IMR-90 (cell line): Measurements from ENCODE around the gene ZFAND2A. TPM values are rescaled to one million over a fixed set of nuclear protein-coding genes. Genes with fewer than 3 reads are reported as not detected.

Experiments used
- ATAC-seq: fragments of 200-7000 bp; cut with Tn5 transposase; 2 replicates; pipeline ENCODE4 v1.9.1; 2020; ENCODE audit warnings: low read depth, mild to moderate bottlenecking, moderate library complexity
- BruUV-seq: library from RNA; stranded (reverse); fragments of 400-500 nt; replicated peaks from 2 replicates; lab custom pipeline; 2021; lab: Mats Ljungman, UMichigan
- CTCF ChIA-PET: fragments of 300-600 bp; formaldehyde crosslinking; extraction: SDS; loops from one replicate; lab custom pipeline; 2021; ENCODE audit warnings: antibody characterized with exemption; lab: Yijun Ruan, JAX
- POLR2A ChIA-PET: fragments of 300-600 bp; sonication (Branson Sonifier 250); formaldehyde crosslinking; loops from one replicate; lab custom pipeline; 2022; ENCODE audit warnings: antibody characterized with exemption; ENCODE audit not compliant: unreplicated experiment; lab: Charles Lee
- DNase-seq: peaks from one replicate; pipeline ENCODE4 v3.0.0; 2013
- H2AFZ ChIP-seq: replicated peaks from 2 replicates; pipeline ENCODE3; 2013; ENCODE audit warnings: low read length, mild to moderate bottlenecking; ENCODE audit not compliant: poor library complexity
- H2AK5ac ChIP-seq: 2 replicates; pipeline ENCODE4 v1.6.1; 2013; ENCODE audit warnings: low read depth, low read length, inconsistent platforms
- H2AK9ac ChIP-seq: replicated peaks from 2 replicates; pipeline ENCODE3; 2013; ENCODE audit warnings: mild to moderate bottlenecking, low read depth, low read length, moderate library complexity; ENCODE audit not compliant: poor library complexity
- H2BK120ac ChIP-seq: 2 replicates; pipeline ENCODE4 v1.6.1; 2013; ENCODE audit warnings: low read depth, low read length, inconsistent platforms
- H2BK15ac ChIP-seq: 3 replicates; pipeline ENCODE4 v1.6.1; 2013; ENCODE audit warnings: low read depth, low read length, inconsistent platforms
- H2BK20ac ChIP-seq: 2 replicates; pipeline ENCODE4 v1.6.1; 2013; ENCODE audit warnings: low read depth, mild to moderate bottlenecking, inconsistent platforms, low read length, moderate library complexity
- H2BK5ac ChIP-seq: 2 replicates; pipeline ENCODE4 v1.6.1; 2013; ENCODE audit warnings: mild to moderate bottlenecking, low read depth, low read length, inconsistent platforms; ENCODE audit not compliant: poor library complexity, severe bottlenecking
- H3K14ac ChIP-seq: replicated peaks from 2 replicates; pipeline ENCODE4 v1.6.1; 2013; ENCODE audit warnings: low read depth, low read length, inconsistent platforms
- H3K18ac ChIP-seq: 2 replicates; pipeline ENCODE4 v1.6.1; 2013; ENCODE audit warnings: low read depth, low read length, control low read depth
- H3K23ac ChIP-seq: 2 replicates; pipeline ENCODE4 v1.6.1; 2013; ENCODE audit warnings: low read depth, low read length, inconsistent platforms
- H3K27ac ChIP-seq: 2 replicates; pipeline ENCODE4 v1.5.1; 2013; ENCODE audit warnings: mild to moderate bottlenecking, control low read depth, low read length; ENCODE audit not compliant: insufficient read depth
- H3K27me3 ChIP-seq: 2 replicates; pipeline ENCODE4 v1.6.1; 2013; ENCODE audit warnings: low read length; ENCODE audit not compliant: control insufficient read depth, insufficient read depth
- H3K36me3 ChIP-seq: 2 replicates; pipeline ENCODE4 v1.6.1; 2013; ENCODE audit warnings: low read length, mixed read lengths; ENCODE audit not compliant: control insufficient read depth, insufficient read depth
- H3K4ac ChIP-seq: 2 replicates; pipeline ENCODE4 v1.6.1; 2013; ENCODE audit warnings: low read depth, low read length, inconsistent platforms
- H3K4me1 ChIP-seq: 2 replicates; pipeline ENCODE4 v1.6.1; 2013; ENCODE audit warnings: low read length, mixed read lengths; ENCODE audit not compliant: control insufficient read depth, insufficient read depth
- H3K4me2 ChIP-seq: 2 replicates; pipeline ENCODE4 v1.6.1; 2013; ENCODE audit warnings: low read depth, mild to moderate bottlenecking, control low read depth, low read length, moderate library complexity
- H3K4me3 ChIP-seq: 2 replicates; pipeline ENCODE4 v1.5.1; 2013; ENCODE audit warnings: low read depth, mild to moderate bottlenecking, control low read depth, low read length, moderate library complexity; ENCODE audit not compliant: insufficient read depth
- H3K56ac ChIP-seq: 2 replicates; pipeline ENCODE4 v1.6.1; 2013; ENCODE audit warnings: low read length, inconsistent platforms; ENCODE audit not compliant: insufficient read depth; ENCODE audit errors: extremely low read depth
- H3K79me1 ChIP-seq, 2 experiments: 2 replicates each; pipeline ENCODE4 v1.6.1; 2013; ENCODE audit warnings: low read length in 2 of 2, inconsistent platforms in 1 of 2, low read depth in 1 of 2
- H3K9ac ChIP-seq: 2 replicates; pipeline ENCODE4 v1.6.1; 2013; ENCODE audit warnings: low read depth, low read length, control low read depth
- H3K9me1 ChIP-seq: 2 replicates; pipeline ENCODE4 v1.6.1; 2013; ENCODE audit warnings: low read length, inconsistent platforms; ENCODE audit not compliant: insufficient read depth
- H3K9me3 ChIP-seq: 2 replicates; pipeline ENCODE4 v1.6.1; 2013; ENCODE audit warnings: low read length; ENCODE audit not compliant: control insufficient read depth, insufficient read depth
- H4K20me1 ChIP-seq: 2 replicates; pipeline ENCODE4 v1.6.1; 2013; ENCODE audit warnings: low read length, inconsistent platforms; ENCODE audit not compliant: insufficient read depth
- H4K5ac ChIP-seq: 2 replicates; pipeline ENCODE4 v1.6.1; 2013; ENCODE audit warnings: mild to moderate bottlenecking, low read depth, low read length, control low read depth
- H4K8ac ChIP-seq, 2 experiments: 2 replicates each; pipeline ENCODE4 v1.6.1; 2013; ENCODE audit warnings: low read depth in 2 of 2, low read length in 2 of 2, control low read depth in 1 of 2, inconsistent platforms in 1 of 2
- H4K91ac ChIP-seq: 2 replicates; pipeline ENCODE4 v1.6.1; 2013; ENCODE audit warnings: low read depth, low read length, inconsistent platforms; ENCODE audit not compliant: insufficient read depth
- BHLHE40 ChIP-seq: fragments of 150-350 bp; IDR thresholded peaks from 2 replicates; pipeline ENCODE4 v1.6.1; 2016; ENCODE audit warnings: mild to moderate bottlenecking, low read depth, low read length
- ELK1 ChIP-seq: fragments of 150-350 bp; IDR thresholded peaks from 2 replicates; pipeline ENCODE4 v1.6.1; 2016; ENCODE audit warnings: low read depth, mild to moderate bottlenecking, low read length, moderate library complexity, borderline replicate concordance
- MAZ ChIP-seq: IDR thresholded peaks from 2 replicates; pipeline ENCODE4 v1.6.1; 2012; ENCODE audit warnings: low read depth, mild to moderate bottlenecking, low read length, improper control_type of control experiment, moderate library complexity, borderline replicate concordance
- MXI1 ChIP-seq: IDR thresholded peaks from 2 replicates; pipeline ENCODE4 v1.6.1; 2012; ENCODE audit warnings: low read depth, mild to moderate bottlenecking, low read length, moderate library complexity, borderline replicate concordance
- POLR2A ChIP-seq: IDR thresholded peaks from 2 replicates; pipeline ENCODE4 v1.6.1; 2012; ENCODE audit warnings: mild to moderate bottlenecking, low read depth, low read length
- WGBS, 2 experiments: methylation state at CpG; one replicate each; pipeline versions ENCODE4 v1.1.5 to v1.1.7; 2013; ENCODE audit warnings: missing lambda C conversion rate in 2 of 2; ENCODE audit not compliant: insufficient read length in 1 of 2; ENCODE audit errors: extremely low coverage in 2 of 2; 5-methylcytosine and 5-hydroxymethylcytosine counted together
- dilution Hi-C: fragments of 300-500 bp; cut with HindIII; formaldehyde crosslinking; loops from one replicate; pipeline ENCODE4 v1.14.3; 2018; ENCODE audit warnings: low sequenced_read_pairs; ENCODE audit not compliant: unreplicated experiment
- in situ Hi-C: fragments of 300-500 bp; cut with MboI; formaldehyde crosslinking; loops from 3 replicates; pipeline ENCODE4 v1.14.3; 2019; ENCODE audit warnings: low sequenced_read_pairs, inconsistent platforms, mixed read lengths
- intact Hi-C: fragments of 100-400 bp; cut with micrococcal nuclease; formaldehyde crosslinking; loops from 2 replicates; pipeline ENCODE4 v1.10.0; 2022
- polyA plus RNA-seq, 3 experiments: library from polyadenylated mRNA; depleted of rRNA; stranded (reverse); fragments of >200 nt; gene quantifications; 2 replicates each; pipeline ENCODE4 v1.2.3, GENCODE V29; 2012; ENCODE audit warnings: low replicate concordance in 1 of 3
- total RNA-seq: library from RNA; depleted of rRNA; stranded (reverse); fragments of >200 nt; gene quantifications from 2 replicates; pipeline ENCODE4 v1.2.3, GENCODE V29; 2012

The ZFAND2A gene
- total and polyA plus RNA-seq, 2 of the 4 experiments (the other 2 are of a cell fraction) = 11.8 to 28.7 TPM

DNA sequence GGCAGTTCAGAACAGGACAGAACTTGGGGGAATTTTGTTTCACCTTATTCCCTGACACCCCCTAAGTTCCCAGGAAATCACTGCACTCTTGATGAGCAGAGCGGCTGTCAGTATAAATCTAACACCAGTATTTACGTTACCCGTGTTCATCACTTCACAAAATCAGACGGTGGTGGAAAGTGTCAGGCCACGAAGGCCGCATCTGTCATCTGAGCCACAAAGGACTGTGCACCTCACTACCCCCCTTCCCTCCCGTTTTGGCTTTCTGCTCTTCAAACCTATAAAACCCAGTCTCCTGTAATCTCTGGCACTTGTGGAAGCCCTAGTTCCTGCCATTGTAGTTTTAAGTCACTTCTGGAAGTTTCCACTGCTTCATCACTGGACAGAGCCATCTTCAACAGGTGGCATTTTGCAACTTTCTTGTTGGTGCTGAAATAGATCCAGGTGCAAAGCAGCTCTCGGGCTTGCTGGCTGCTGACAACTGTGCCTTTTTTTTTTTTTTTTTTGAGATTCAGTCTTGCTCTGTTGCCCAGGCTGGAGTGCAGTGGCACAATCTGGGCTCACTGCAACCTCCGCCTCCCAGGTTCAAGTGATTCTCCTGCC lies 9.5 kb downstream of the ZFAND2A start:
- H3K23ac ChIP-seq = no peak overlapping the region
- no peak overlapping the region for H3K14ac ChIP-seq
- H3K4me2 ChIP-seq = no peak overlapping the region
- no peak overlapping the region for H4K8ac ChIP-seq
- H2BK20ac ChIP-seq = no peak overlapping the region
- no TSS peak for BruUV-seq
- dilution Hi-C loops = no loop called here
- in situ Hi-C loops = no loop called here
- H3K9ac ChIP-seq = no peak overlapping the region
- H2AFZ ChIP-seq = no peak overlapping the region
- H3K18ac ChIP-seq = no peak overlapping the region
- no peak for DNase-seq
- H2BK120ac ChIP-seq = no peak overlapping the region
- no peak overlapping the region for H3K27ac ChIP-seq
- no peaks in the 10 kb centered on the region for H3K9me1 ChIP-seq
- H4K91ac ChIP-seq = no peak overlapping the region
- H3K36me3 ChIP-seq = peaks cover 47% of the 10 kb centered on the region
- no peak overlapping the region for H2AK9ac ChIP-seq
- peaks cover 11 to 17% of the 10 kb centered on the region in 2 experiments for H3K79me1 ChIP-seq
- WGBS, 2 experiments = 90% methylated on average over 5 of the region's 9 CpGs; no CpG with 5 or more reads in 1 of the 2 experiments
- intact Hi-C loops = no loop called here
- no peak overlapping the region for H3K4ac ChIP-seq
- H3K4me3 ChIP-seq = no peak overlapping the region
- H4K20me1 ChIP-seq = no peaks in the 10 kb centered on the region; the same call in 1 of the 2 replicates
- POLR2A ChIA-PET = no interaction called here
- TF ChIP-seq MAZ = no peak
- TF ChIP-seq POLR2A = no peak
- no peak for TF ChIP-seq ELK1
- TF ChIP-seq BHLHE40 = no peak
- TF ChIP-seq MXI1 = no peak
- no peak overlapping the region for H3K56ac ChIP-seq
- no peaks in the 10 kb centered on the region for H3K4me1 ChIP-seq
- no peak overlapping the region for H2AK5ac ChIP-seq
- no peak for ATAC-seq
- no peaks in the 10 kb centered on the region for H3K9me3 ChIP-seq
- CTCF ChIA-PET = no interaction called here
- H2BK15ac ChIP-seq = no peak overlapping the region; the same call in 2 of the 3 replicates
- no peaks in the 10 kb centered on the region for H3K27me3 ChIP-seq
- no peak overlapping the region for H2BK5ac ChIP-seq
- H4K5ac ChIP-seq = no peak overlapping the region
